B cell (primary cell): ENCODE data around the gene GPR75. TPM values are rescaled to one million over a fixed set of nuclear protein-coding genes. Genes with fewer than 3 reads are reported as not detected.

Experiments used
- ATAC-seq: fragments of 200-7000 bp; cut with Tn5 transposase; one replicate; pipeline ENCODE4 v1.10.0; 2021; ENCODE audit warnings: low read depth, mild to moderate bottlenecking, moderate number of reproducible peaks, moderate library complexity
- CTCF ChIA-PET: fragments of 350-600 bp; sonication (Branson Sonifier 250); formaldehyde crosslinking; loops from one replicate; lab custom pipeline; 2021; ENCODE audit warnings: antibody characterized with exemption, inconsistent platforms; lab: Charles Lee
- POLR2A ChIA-PET: fragments of 350-600 bp; sonication (Branson Sonifier 250); formaldehyde crosslinking; loops from one replicate; lab custom pipeline; 2021; ENCODE audit warnings: antibody characterized with exemption; lab: Charles Lee
- DNase-seq: peaks from one replicate; pipeline ENCODE4 v3.0.0; 2013
- H2AFZ ChIP-seq: 2 replicates; pipeline ENCODE4 v1.6.1; 2012; ENCODE audit warnings: mild to moderate bottlenecking, low read depth, low read length; ENCODE audit not compliant: insufficient read depth, poor library complexity, severe bottlenecking
- H3K27ac ChIP-seq, 2 donors: 1 replicate in 1 of 2; 2 replicates in 1 of 2; pipeline ENCODE4 v1.5.1; 2012 to 2013; ENCODE audit warnings: low read length in 2 of 2, mild to moderate bottlenecking in 2 of 2, moderate library complexity in 1 of 2
- H3K27me3 ChIP-seq, 4 experiments: fragments of 200-600 bp in 1 of 4; sonication (generic) in 1 of 4; replicated peaks in 1 of 4; 1 replicate in 2 of 4; 2 replicates in 2 of 4; pipeline versions ENCODE4 v1.6.1 to v1.7.0; 2013 to 2016; ENCODE audit warnings: low read length in 3 of 4, mild to moderate bottlenecking in 2 of 4, mixed read lengths in 1 of 4, moderate library complexity in 1 of 4; ENCODE audit not compliant: insufficient read depth in 4 of 4, control insufficient read depth in 3 of 4; ENCODE audit errors: control extremely low read depth in 1 of 4
- H3K36me3 ChIP-seq, 2 experiments: replicated peaks in 1 of 2; 1 replicate in 1 of 2; 2 replicates in 1 of 2; pipeline versions ENCODE4 v1.6.1 to v1.7.1; 2013; ENCODE audit warnings: low read length in 1 of 2; ENCODE audit not compliant: insufficient read depth in 2 of 2, control insufficient read depth in 1 of 2; ENCODE audit errors: control extremely low read depth in 1 of 2, extremely low read depth in 1 of 2
- H3K4me1 ChIP-seq, 2 donors: fragments of 200-600 bp in 1 of 2; sonication (generic) in 1 of 2; 1 replicate in 1 of 2; 2 replicates in 1 of 2; pipeline versions ENCODE4 v1.5.1 to v1.6.1; 2013 to 2017; ENCODE audit warnings: low read length in 2 of 2; ENCODE audit not compliant: control insufficient read depth in 2 of 2, insufficient read depth in 2 of 2
- H3K4me2 ChIP-seq: replicated peaks from 2 replicates; pipeline ENCODE3; 2012; ENCODE audit warnings: mild to moderate bottlenecking, low read depth, low read length; ENCODE audit not compliant: poor library complexity, severe bottlenecking
- H3K4me3 ChIP-seq, 5 experiments: fragments of 200-600 bp in 1 of 5; sonication (generic) in 1 of 5; 1 replicate in 3 of 5; 2 replicates in 2 of 5; pipeline versions ENCODE4 v1.5.1 to v1.7.0; 2011 to 2016; ENCODE audit warnings: low read length in 4 of 5, mild to moderate bottlenecking in 4 of 5, low read depth in 2 of 5, control low read depth in 1 of 5, moderate library complexity in 1 of 5; ENCODE audit not compliant: insufficient read depth in 1 of 5; ENCODE audit errors: control extremely low read depth in 1 of 5, extremely low read depth in 1 of 5
- H3K79me2 ChIP-seq: fragments of 200-600 bp; sonication (generic); one replicate; pipeline ENCODE4 v1.6.0; 2016; ENCODE audit warnings: low read length; ENCODE audit not compliant: control insufficient read depth, insufficient read depth
- H3K9ac ChIP-seq: fragments of 200-600 bp; sonication (generic); 2 replicates; pipeline ENCODE4 v1.6.1; 2017; ENCODE audit warnings: mild to moderate bottlenecking, low read length, moderate library complexity
- H3K9me3 ChIP-seq, 3 donors: one replicate each; pipeline versions ENCODE4 v1.6.1 to v1.7.1; 2013; ENCODE audit warnings: low read length in 2 of 3; ENCODE audit not compliant: control insufficient read depth in 2 of 3, insufficient read depth in 1 of 3; ENCODE audit errors: control extremely low read depth in 1 of 3
- H4K20me1 ChIP-seq: 2 replicates; pipeline ENCODE4 v1.6.0; 2012; ENCODE audit warnings: mild to moderate bottlenecking, low read length; ENCODE audit not compliant: insufficient read depth, control insufficient read depth, poor library complexity, severe bottlenecking
- H3K27ac Mint-ChIP-seq: one replicate; pipeline ENCODE4 v1.8.0; 2021; ENCODE audit warnings: mixed read lengths
- H3K27me3 Mint-ChIP-seq: one replicate; pipeline ENCODE4 v1.8.0; 2021; ENCODE audit warnings: mixed read lengths
- H3K4me1 Mint-ChIP-seq: one replicate; pipeline ENCODE4 v1.8.0; 2021; ENCODE audit warnings: mixed read lengths
- H3K4me3 Mint-ChIP-seq: one replicate; pipeline ENCODE4 v1.8.0; 2021; ENCODE audit warnings: mixed read lengths
- H3K9me3 Mint-ChIP-seq: one replicate; pipeline ENCODE4 v1.8.0; 2022; ENCODE audit warnings: mixed read lengths; ENCODE audit not compliant: insufficient read depth
- CTCF ChIP-seq: fragments of 200-600 bp; IDR thresholded peaks from one replicate; pipeline ENCODE4 v1.8.0; 2022; ENCODE audit warnings: antibody characterized with exemption, mild to moderate bottlenecking
- EZH2 ChIP-seq: IDR thresholded peaks from 2 replicates; pipeline ENCODE4 v1.6.1; 2012; ENCODE audit warnings: borderline replicate concordance, low read depth, mild to moderate bottlenecking, moderate library complexity, low read length; ENCODE audit not compliant: insufficient read depth, poor library complexity, severe bottlenecking
- WGBS: methylation state at CpG from one replicate; pipeline ENCODE4 v1.1.5; 2013; ENCODE audit warnings: missing lambda C conversion rate; ENCODE audit not compliant: insufficient coverage; 5-methylcytosine and 5-hydroxymethylcytosine counted together
- intact Hi-C: fragments of 100-400 bp; cut with micrococcal nuclease; formaldehyde crosslinking; loops from one replicate; pipeline ENCODE4 v1.10.0; 2022
- polyA plus RNA-seq: library from polyadenylated mRNA; depleted of rRNA; stranded (reverse); fragments of >200 nt; gene quantifications from 2 replicates; pipeline ENCODE4 v1.2.3, GENCODE V29; 2012
- total RNA-seq, 2 donors: library from RNA; stranded (reverse); fragments of 120-200 nt in 1 of 2; gene quantifications; 1 replicate in 1 of 2; 2 replicates in 1 of 2; pipeline versions ENCODE4 v1.2.3 to v1.2.4, GENCODE V29; 2013 to 2022

The GPR75 gene
- total and polyA plus RNA-seq, 2 donors (not counting 1 experiment from before 2014, with no cell fraction given), result 5.1 to 5.9 TPM

GRCh38 chr2:53874401-53874950 is 14.7 kb upstream of the GPR75 start:
- H3K9ac ChIP-seq, result no peak overlapping the region
- intact Hi-C loops, result no loop called here
- no peaks in the 10 kb centered on the region for H3K9me3 ChIP-seq
- H3K4me3 ChIP-seq, result no peak overlapping the region
- H3K4me1 ChIP-seq, result no peaks in the 10 kb centered on the region
- WGBS, result 95% methylated on average over 4 of the region's 7 CpGs
- no peak for DNase-seq
- H3K79me2 ChIP-seq, result no peaks in the 10 kb centered on the region
- Mint-ChIP-seq H3K4me1 (no peaks in the 10 kb centered on the region), H3K4me3 (no peak overlapping the region), H3K27ac (no peak overlapping the region), H3K9me3 (no peaks in the 10 kb centered on the region), H3K27me3 (no peaks in the 10 kb centered on the region)
- ATAC-seq, result no peak
- no peak for TF ChIP-seq CTCF
- no peaks in the 10 kb centered on the region for H3K27me3 ChIP-seq
- peaks cover 9 to 63% of the 10 kb centered on the region in 2 experiments for H3K36me3 ChIP-seq
- ChIA-PET POLR2A (no interaction called here), CTCF (no interaction called here)
- H3K27ac ChIP-seq, result no peak overlapping the region
- H2AFZ ChIP-seq, result no peak overlapping the region
- no peak overlapping the region for H3K4me2 ChIP-seq
- no peaks in the 10 kb centered on the region for H4K20me1 ChIP-seq

GRCh38 chr2:53867773-53868172 is 8.0 kb upstream of the GPR75 start:
- Histone ChIP-seq H3K27me3 (no peaks in the 10 kb centered on the region), H3K9me3 (no peaks in the 10 kb centered on the region), H3K4me3 (no peak overlapping the region), H3K36me3 (peaks cover 9 to 46% of the 10 kb centered on the region in 2 experiments), H3K79me2 (no peaks in the 10 kb centered on the region), H3K4me2 (no peak overlapping the region), H3K4me1 (no peaks in the 10 kb centered on the region), H3K27ac (no peak overlapping the region), H4K20me1 (no peaks in the 10 kb centered on the region), H3K9ac (no peak overlapping the region), H2AFZ (no peak overlapping the region)
- Mint-ChIP-seq H3K4me3 (no peak overlapping the region), H3K9me3 (no peaks in the 10 kb centered on the region), H3K4me1 (no peaks in the 10 kb centered on the region), H3K27me3 (no peaks in the 10 kb centered on the region), H3K27ac (no peak overlapping the region)
- no peak for TF ChIP-seq EZH2
- DNase-seq (no peak), ATAC-seq (no peak)
- intact Hi-C loops, result no loop called here
- POLR2A ChIA-PET, result no interaction called here
- CTCF ChIA-PET, result no interaction called here
- WGBS, result no CpG with 5 or more reads among the region's 2 CpGs
